Measurements from ENCODE around the gene VSX1. TPM values are rescaled to one million over a fixed set of nuclear protein-coding genes. Genes with fewer than 3 reads are reported as not detected.

VSX1 gene
- total RNA-seq, 1 donor from 2014 or later: not detected

DNA sequence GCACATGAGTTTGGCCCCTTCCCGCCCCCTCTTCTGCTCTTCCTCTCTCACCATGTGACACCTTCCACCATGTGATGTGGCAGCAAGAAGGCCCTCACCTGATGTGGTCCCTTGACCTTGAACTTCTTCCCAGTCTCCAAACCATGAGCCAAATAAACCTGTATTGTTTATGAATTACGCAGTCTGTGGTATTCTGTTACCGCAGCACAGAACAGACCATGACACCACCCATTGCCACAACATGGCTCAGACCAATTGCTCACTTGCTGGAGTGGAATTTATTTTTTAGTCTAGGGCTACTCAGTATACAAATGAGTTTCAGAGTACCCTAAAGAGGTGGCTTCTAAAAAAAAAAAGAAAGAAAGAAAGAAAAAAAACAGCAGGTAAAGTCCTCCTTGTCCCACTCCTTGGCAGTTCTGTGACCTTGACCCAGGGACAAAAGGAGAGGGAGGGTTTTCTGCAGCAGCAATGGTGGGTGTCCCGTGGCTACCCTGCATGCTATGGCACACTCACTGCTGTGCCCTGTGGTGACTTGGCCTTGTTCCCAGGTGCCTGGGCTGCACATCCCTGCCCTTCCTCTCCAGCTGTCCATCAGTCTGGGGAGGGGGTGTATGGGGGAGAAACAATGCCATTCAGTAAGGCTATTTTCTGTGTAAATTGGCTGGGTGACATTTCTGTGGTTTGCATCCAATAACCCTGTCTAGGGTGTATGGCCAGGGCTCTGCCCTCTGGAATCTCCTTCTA is 5.4 kb upstream of the VSX1 start:
- H3K9me3 ChIP-seq: no peaks in the 10 kb centered on the region
- intact Hi-C loops (cut with DNase I): no loop called here
- H3K4me1 ChIP-seq: peaks cover 19% of the 10 kb centered on the region
- H3K36me3 ChIP-seq: no peaks in the 10 kb centered on the region
- ATAC-seq: no peak
- TF ChIP-seq, protein P1, sequence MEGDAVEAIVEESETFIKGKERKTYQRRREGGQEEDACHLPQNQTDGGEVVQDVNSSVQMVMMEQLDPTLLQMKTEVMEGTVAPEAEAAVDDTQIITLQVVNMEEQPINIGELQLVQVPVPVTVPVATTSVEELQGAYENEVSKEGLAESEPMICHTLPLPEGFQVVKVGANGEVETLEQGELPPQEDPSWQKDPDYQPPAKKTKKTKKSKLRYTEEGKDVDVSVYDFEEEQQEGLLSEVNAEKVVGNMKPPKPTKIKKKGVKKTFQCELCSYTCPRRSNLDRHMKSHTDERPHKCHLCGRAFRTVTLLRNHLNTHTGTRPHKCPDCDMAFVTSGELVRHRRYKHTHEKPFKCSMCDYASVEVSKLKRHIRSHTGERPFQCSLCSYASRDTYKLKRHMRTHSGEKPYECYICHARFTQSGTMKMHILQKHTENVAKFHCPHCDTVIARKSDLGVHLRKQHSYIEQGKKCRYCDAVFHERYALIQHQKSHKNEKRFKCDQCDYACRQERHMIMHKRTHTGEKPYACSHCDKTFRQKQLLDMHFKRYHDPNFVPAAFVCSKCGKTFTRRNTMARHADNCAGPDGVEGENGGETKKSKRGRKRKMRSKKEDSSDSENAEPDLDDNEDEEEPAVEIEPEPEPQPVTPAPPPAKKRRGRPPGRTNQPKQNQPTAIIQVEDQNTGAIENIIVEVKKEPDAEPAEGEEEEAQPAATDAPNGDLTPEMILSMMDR (IDR thresholded peaks at IDR 0.05): no peak
- peaks cover 63% of the 10 kb centered on the region for H3K27me3 ChIP-seq (ENCODE audit: low read depth)
- H3K4me3 ChIP-seq: no peak overlapping the region
- H3K27ac ChIP-seq: no peak overlapping the region
- no peak for DNase-seq

DNA sequence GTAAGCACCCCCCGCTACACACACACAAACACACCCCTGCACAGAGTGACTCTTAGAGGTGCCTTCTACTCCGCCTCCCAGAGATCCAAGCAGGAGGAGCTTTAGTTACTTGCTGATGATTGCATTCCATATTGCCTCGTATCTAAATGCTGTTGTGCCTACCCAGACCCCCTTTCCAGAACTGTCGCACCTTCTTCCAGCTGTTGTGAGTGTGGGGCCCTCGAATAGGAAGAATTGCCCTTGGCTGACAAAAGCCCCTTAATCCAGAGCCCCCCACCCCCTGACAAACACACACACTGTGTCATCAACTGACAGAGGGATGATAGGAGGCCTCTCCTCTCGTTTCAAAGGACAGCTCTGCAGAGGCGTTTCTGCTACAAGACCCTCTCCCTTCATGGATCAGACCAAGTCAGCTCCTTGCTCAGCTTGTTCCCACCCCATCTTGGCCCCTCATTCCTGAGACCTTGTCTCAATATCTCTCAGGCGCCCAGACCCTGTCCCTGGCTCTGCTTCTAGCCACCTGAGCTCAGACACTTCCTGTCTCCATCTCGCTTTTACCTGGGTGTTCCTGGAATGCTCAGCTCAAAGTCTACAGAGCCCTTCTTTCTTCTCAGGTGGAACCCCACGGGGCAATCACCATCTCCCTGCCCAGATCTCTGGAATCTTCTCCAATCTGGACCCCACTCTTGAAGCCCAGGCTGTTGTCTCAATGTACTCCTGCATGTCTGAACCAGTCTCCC is 4.0 kb upstream of the VSX1 start:
- DNase-seq (no peak), ATAC-seq (no peak)
- Histone ChIP-seq H3K4me1 (peaks cover 19% of the 10 kb centered on the region), H3K27ac (no peak overlapping the region), H3K36me3 (no peaks in the 10 kb centered on the region), H3K9me3 (no peaks in the 10 kb centered on the region), H3K4me3 (no peak overlapping the region), H3K27me3 (ENCODE audit: low read depth) (peaks cover 70% of the 10 kb centered on the region)
- TF ChIP-seq, protein P1 (IDR thresholded peaks at IDR 0.05): no peak
- intact Hi-C loops (cut with DNase I): no loop called here

DNA sequence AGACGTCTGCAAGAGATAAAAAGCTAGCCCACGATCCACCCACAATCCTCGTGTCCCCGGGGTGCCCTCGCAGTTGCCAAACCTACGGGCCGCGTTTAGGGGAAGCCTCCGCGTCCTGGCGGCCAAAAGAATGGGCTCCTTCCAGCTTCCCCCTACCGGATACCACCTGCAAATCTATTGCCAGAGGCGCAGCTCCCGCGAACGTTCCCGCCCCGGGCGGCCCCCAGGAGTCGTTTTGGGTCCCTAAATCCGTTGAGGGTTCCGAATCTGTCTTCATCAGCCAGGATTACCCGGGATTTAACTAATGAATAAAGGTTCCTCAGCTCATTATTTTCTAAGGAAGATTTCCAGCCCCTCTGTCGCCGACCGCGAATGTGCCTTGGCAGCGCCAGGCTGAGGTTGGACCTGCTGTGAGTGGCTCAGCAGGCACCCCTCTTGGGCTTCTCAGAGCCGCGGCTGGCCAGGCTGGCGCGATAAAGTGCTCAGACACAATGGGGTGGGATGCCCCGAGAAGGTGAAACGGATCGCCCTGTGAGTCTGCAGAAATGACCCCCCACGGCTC is 2.8 kb upstream of the VSX1 start:
- Histone ChIP-seq H3K9me3 (no peaks in the 10 kb centered on the region), H3K27me3 (ENCODE audit: low read depth) (peaks cover 81% of the 10 kb centered on the region), H3K27ac (no peak overlapping the region), H3K36me3 (no peaks in the 10 kb centered on the region), H3K4me1 (peaks cover 19% of the 10 kb centered on the region), H3K4me3 (peak overlapping the region; percentile 3)
- DNase-seq (no peak), ATAC-seq (no peak)
- intact Hi-C loops (cut with DNase I): no loop called here
- TF ChIP-seq, protein P1 (IDR thresholded peaks at IDR 0.05): no peak

DNA sequence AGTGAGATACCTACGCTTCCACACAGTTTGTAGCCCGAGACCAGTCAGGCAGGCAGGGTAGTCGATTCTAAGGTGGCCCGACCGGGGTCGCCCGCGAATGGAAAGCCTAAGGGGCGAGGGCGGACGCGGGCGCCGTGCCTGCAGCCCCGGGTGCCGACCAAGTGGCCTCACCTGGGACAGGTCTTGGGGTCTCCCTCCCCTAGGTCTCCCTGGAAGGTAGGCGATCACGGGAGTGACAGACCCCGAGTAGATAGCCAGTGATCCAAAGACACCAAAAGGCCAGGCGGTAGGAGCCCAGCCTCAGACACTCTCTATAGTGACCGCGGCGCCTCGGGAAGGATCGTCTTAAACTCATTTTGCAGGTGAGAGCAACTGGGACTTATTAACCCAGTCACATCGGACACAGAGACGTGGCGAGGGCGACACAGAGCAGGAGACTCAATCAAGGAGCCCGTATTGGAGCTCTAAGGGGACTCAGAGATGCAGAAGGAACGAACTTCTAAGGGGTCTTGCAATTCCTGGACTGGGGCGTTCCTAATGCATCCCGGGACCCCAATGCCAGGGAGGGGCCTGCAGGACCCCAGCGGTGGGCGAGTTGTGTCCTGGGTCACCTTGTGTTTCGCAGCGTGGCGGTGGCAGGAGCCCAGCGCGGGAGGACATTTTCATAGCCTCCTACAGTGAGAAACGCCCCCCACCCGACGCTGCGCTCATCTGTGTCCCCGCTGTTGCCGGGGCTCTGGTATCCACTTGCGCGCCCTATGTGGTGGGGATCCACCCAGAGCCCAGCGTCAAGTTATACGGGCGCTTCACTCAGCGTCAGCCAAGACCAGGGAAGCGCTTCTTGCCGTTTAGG is 2.1 kb upstream of the VSX1 start:
- peak; percentile 57 to 61 for ATAC-seq
- intact Hi-C loops (cut with DNase I): no loop called here
- Histone ChIP-seq H3K27ac (no peak overlapping the region), H3K4me1 (peaks cover 19% of the 10 kb centered on the region), H3K27me3 (ENCODE audit: low read depth) (peaks cover 84% of the 10 kb centered on the region), H3K9me3 (no peaks in the 10 kb centered on the region), H3K36me3 (no peaks in the 10 kb centered on the region), H3K4me3 (peak overlapping the region; percentile 3)
- no peak for DNase-seq
- TF ChIP-seq, protein P1 (IDR thresholded peaks at IDR 0.05): peak; percentile 43

DNA sequence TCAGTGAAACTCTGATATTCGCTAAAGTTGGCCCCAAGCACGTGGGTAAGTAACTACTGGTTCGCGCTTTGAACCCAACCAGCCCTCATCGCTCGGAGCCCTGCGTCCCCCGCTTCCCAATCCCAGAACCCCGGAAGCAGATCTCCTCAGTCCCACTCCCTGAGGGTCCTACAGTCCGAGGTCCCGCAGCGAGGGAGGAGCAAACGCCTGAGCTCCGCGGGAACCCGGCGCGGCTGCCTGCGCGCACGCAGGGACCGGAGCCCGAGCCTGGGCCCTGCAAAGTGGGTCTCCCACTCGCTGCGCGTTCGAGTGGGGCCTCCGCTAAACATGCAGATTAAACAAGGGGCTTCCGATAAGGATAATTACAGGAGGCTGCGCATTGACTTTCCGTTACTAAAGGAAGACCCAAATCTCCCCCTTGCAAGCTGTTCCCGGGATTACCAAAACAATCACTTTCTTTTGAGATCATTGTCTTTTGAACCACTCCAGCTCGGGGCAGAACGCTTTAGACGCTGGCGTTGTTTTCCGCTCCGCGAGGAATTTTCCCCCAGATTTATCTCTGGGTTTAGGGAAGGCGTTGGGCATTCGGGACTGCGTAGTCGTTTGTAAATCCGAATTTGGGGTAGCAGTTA is 1.3 kb upstream of the VSX1 start:
- H3K9me3 ChIP-seq: no peaks in the 10 kb centered on the region
- peaks cover 91% of the 10 kb centered on the region for H3K27me3 ChIP-seq (ENCODE audit: low read depth)
- DNase-seq (no peak), ATAC-seq (no peak)
- peaks cover 19% of the 10 kb centered on the region for H3K4me1 ChIP-seq
- intact Hi-C loops (cut with DNase I): no loop called here
- TF ChIP-seq, protein P1 (IDR thresholded peaks at IDR 0.05): no peak
- no peak overlapping the region for H3K27ac ChIP-seq
- H3K4me3 ChIP-seq: no peak overlapping the region
- no peaks in the 10 kb centered on the region for H3K36me3 ChIP-seq

All from lower lobe of right lung (tissue), 2 donors.